ENCODE data around the gene EGFLAM.

GRCh38 chr5:38494175-38494574 lies 235.8 kb downstream of the EGFLAM start:
- TF ChIP-seq EZH2 (IDR thresholded peaks at IDR 0.05; ENCODE audit: borderline replicate concordance, low read depth, low read length, severe bottlenecking) = no peak
- TF ChIP-seq MYC (IDR thresholded peaks at IDR 0.05; ENCODE audit: low read depth, low read length) = no peak
- no peak for TF ChIP-seq CTCF (IDR thresholded peaks at IDR 0.05; ENCODE audit: extremely low read depth in 1 of 2, insufficient read depth in 1 of 2, low read depth in 1 of 2, low read length in 2 of 2)
